Activated CD8-positive, alpha-beta T cell treated with anti-CD3 and anti-CD28 coated beads, Interleukin-2, amount 10 ng/mL, durations not matched to agents 7 days and 5 days (primary cell): ENCODE data around the gene INPP5B. TPM values are rescaled to one million over a fixed set of nuclear protein-coding genes. Genes with fewer than 3 reads are reported as not detected.

Experiments used
- total RNA-seq, 2 experiments: library from RNA; stranded (reverse); gene quantifications; one replicate each; pipeline ENCODE4 v1.2.3, GENCODE V29; 2021

Gene INPP5B
- total RNA-seq, 2 experiments from 2014 or later = 40.2 to 41.1 TPM

Other genes with a start within 250 kb of the INPP5B start
- gene EPHA10, start 181.9 kb downstream of the INPP5B start, total RNA-seq = not detected
- gene MANEAL, start 153.2 kb downstream of the INPP5B start, total RNA-seq = 1 to 10 TPM; 1.2 to 2.5 TPM
- gene C1orf122, start 139.3 kb downstream of the INPP5B start, total RNA-seq = 10 to 100 TPM; 19.1 to 22.2 TPM
- 10 to 100 TPM; 17.1 to 17.3 TPM for gene YRDC, start 138.8 kb downstream of the INPP5B start, total RNA-seq
- gene MTF1, start 87.5 kb downstream of the INPP5B start, total RNA-seq = 10 to 100 TPM; 22.4 to 27.7 TPM
- gene SF3A3, start 43.0 kb upstream of the INPP5B start, total RNA-seq = 10 to 100 TPM; 86.3 to 98.0 TPM
- 10 to 100 TPM; 12.4 to 13.5 TPM for gene FHL3, start 58.5 kb upstream of the INPP5B start, total RNA-seq
- 10 to 100 TPM; 39.0 to 39.5 TPM for gene UTP11, start 65.7 kb upstream of the INPP5B start, total RNA-seq
- not detected for gene POU3F1, start 99.7 kb upstream of the INPP5B start, total RNA-seq